GM21576 (cell line): ENCODE results near the gene EEF1G.
A peak's percentile ranks its signal among the peaks of the same experiment; 100 is the strongest.
"Not testable (repeated sequence)": the region's sequence is repeated elsewhere in the genome, so short reads cannot be mapped to it uniquely, and the experiment has no call there.

Experiments
- ATAC-seq: cut with Tn5 transposase; IDR thresholded peaks from one replicate; pipeline ENCODE4 v1.9.1; 2021; ENCODE audit warnings: mild to moderate bottlenecking, moderate library complexity; ENCODE audit not compliant: unreplicated experiment

The EEF1G gene, protein sequence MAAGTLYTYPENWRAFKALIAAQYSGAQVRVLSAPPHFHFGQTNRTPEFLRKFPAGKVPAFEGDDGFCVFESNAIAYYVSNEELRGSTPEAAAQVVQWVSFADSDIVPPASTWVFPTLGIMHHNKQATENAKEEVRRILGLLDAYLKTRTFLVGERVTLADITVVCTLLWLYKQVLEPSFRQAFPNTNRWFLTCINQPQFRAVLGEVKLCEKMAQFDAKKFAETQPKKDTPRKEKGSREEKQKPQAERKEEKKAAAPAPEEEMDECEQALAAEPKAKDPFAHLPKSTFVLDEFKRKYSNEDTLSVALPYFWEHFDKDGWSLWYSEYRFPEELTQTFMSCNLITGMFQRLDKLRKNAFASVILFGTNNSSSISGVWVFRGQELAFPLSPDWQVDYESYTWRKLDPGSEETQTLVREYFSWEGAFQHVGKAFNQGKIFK

DNA sequence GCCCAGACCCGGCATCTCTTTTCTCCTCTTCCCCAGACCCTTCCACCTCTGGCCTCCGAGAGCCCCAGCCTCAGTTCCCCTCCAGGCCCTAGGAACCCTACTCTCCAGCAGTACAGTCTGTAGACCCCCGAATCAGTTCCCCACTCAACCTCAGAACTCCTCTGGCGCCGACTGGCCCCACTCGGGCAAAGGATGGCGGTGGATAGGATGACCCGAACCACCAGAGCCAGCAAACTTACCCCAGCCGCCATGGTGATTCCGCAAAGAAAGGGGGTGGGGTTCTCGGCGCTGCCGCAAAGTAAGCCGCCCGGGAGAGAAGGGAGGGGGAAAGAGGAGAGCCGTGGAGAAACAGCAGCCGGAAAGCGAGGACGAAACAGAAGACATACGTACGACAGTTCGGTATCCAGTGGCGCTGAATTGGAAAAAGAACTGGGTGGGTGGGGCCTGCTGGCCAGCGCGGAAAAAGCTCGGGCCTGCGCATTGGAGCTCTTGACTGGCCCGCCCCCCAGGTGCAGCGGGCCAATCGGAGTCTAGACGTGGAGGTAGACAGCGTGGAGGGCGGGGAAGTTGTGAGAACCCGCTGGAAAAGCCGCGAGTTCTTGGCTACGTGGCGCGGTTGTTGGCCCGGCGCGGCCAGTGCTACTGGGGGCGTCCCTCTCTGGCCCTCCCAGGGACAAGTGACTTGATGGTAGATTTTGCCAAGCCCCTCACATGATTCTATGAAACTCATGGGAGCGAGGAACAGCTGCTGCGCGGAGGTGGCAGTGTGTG is at the start of gene EEF1G:
EEF1G (minus strand) TSS at position 300 of the 771 bp plus-strand sequence; CDS start at position 251, 49 bp downstream.
- ATAC-seq: peak; percentile 83

DNA sequence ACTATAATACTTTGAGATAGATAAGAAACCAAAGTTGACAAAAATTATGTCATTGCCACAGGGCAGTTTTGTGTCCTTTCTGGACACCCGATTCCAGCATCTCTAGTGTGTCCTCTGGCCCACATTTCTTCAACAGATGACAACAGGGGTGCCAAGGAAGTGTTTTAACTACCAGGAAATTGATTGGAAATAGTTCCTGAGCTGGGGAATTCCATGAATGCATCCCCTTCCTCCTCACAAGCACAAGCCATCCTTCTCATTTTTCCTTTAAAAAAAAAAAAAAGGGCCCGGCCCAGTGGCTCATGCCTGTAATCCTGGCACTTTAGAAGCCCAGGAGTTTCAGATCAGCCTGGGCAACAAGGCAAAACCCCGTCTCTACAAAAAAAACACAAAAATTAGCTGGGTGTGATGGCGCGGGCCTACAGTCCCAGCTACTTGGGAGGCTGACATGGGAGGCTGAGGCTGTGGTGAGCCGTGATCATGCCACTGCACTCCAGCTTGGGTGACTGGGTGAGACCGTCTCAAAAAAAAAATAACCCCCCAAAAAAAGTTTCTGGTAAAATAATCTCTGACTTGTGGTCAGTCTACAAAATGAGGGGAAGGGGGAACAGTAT is 48.9 kb upstream of the EEF1G start:
- no peak for ATAC-seq

DNA sequence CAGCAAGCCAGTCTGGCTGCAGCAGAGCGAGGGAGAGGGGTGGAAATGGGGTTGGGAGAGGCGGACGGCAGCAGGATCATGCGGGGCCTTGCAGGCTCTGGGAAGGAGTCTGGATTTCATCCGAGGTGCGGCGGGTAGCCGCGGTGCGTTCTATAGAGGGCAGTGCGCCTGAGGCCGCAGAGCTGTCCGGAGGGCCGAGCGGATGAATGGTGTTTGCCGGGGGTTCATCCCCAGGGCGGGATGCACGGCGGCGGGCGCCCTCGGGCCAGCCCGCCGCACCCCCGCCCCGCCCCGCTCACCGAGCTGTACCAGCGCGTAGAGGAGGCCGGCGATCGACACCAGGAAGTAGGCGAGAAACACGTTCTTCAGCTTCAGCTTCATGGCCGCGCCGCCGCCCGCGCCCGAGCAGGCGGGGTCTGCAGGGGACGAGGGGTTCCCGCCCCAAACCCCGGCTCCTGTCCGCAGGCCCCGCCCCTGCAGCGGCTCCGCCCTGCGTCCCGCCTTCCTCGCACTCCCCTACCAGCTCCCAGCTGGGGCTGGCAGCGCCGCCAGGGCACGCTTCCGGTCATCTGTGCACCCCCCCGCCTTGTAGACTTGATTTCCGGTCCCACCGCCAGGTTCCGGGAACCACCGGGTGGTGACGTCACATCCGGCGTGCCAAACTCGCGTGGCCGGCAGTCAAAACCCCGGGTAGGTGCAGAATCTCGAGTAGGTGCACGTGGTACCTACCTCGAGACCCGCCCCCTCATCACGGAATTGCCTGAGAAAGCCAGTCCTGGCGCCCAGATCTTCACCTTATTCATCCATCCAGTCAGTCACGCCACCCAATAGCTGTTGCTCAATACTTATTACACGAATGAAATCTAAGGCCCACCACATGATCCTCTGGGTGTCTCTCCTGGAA is 48.1 kb upstream of the EEF1G start, which contains the start of gene B3GAT3:
B3GAT3 (minus strand) TSS at position 420 of the 904 bp plus-strand sequence; CDS start at position 381, 39 bp downstream.
- peak; percentile 93 for ATAC-seq

DNA sequence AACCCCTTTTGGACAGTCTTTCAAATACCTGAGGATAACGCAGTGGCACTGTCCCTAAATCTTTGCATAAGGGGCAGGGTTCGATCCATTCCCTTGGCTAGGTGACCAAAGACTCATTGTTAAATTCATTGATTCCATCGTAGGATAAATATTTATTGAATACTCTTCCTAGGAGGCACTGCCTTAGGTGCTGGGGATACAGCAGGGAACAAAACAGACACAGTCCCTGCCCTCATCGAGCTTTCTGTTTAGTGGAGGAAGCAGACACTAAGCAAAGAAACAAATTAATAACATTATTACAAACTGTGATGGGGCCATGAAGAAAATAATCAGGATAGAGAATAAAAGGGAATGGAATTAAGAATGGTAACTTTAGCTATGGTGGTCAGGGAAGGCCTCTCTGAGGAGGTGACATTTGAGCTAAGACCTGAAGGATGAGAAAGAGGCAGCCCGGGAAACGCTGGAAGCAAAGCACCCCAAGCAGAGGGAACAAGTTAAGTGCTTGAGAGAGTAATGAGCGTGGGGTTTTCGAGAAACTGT is 47.4 kb upstream of the EEF1G start:
- ATAC-seq: no peak

DNA sequence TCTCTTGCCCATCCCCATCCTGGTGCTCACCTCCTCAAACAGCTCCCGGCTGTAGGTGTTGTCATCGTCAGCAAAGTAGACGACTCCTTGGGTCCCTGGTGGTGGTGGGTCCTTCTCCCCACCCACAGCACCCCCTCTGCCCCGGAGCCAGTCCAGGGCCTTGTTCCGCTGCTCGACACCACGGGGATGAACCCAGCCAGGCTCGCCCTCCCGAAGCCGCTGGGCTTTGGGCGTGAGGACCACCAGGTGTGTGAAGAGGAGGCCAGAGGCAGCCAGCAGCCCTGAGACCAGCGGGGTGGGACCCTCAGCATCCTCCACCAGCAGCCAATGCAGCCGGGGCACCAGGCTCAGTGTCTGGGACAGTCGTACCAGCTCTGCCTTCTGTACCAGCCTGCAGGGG is 43.3 kb upstream of the EEF1G start:
- not testable (repeated sequence) for ATAC-seq

DNA sequence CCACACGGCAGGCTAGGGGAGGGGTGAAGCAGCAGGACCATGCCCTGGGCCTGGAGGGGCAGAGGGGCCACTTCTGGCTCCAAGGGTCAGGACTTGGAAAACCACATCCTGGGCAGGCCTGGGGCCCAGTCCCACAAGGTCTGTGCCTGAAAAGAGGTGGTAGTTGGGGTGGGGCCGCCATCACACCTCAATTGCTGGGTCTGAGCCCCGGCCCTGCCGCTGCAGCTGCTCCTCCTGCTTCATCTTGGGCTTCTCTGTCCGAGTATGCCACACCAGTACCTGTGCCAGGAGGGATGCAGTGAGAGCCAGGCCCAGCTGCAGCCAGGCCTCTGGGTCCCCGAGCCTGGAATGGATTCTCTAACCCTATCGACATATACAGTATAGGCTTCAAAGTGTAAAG is 41.8 kb upstream of the EEF1G start:
- ATAC-seq: no peak

DNA sequence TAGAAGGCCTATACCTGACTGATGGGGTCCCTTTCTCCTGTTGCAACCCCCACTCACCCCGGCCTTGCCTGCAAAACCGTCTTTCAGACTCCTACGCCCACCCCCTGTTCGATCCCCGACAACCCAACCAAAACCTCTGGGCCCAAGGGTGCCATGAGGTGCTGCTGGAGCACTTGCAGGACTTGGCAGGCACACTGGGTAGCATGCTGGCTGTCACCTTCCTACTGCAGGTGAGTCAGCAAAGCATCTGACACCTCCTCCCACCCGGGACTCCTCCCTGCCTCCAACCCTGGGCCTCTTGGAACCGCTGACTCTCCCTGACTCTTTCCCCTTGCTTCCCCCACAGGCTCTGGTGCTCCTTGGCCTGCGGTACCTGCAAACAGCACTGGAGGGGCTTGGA is 40.6 kb upstream of the EEF1G start:
- ATAC-seq: no peak

DNA sequence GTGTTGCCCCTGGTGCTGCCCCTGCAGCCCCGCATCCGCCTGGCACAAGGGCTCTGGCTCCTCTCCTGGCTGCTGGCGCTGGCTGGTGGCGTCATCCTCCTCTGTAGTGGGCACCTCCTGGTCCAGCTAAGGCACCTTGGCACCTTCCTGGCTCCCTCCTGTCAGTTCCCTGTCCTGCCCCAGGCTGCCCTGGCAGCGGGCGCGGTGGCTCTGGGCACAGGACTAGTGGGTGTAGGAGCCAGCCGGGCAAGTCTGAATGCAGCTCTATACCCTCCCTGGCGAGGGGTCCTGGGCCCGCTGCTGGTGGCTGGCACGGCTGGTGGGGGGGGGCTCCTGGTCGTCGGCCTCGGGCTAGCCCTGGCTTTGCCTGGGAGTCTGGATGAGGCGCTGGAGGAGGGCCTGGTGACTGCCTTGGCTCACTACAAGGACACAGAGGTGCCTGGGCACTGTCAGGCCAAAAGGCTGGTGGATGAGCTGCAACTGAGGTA is 39.6 kb upstream of the EEF1G start:
- ATAC-seq: no peak

DNA sequence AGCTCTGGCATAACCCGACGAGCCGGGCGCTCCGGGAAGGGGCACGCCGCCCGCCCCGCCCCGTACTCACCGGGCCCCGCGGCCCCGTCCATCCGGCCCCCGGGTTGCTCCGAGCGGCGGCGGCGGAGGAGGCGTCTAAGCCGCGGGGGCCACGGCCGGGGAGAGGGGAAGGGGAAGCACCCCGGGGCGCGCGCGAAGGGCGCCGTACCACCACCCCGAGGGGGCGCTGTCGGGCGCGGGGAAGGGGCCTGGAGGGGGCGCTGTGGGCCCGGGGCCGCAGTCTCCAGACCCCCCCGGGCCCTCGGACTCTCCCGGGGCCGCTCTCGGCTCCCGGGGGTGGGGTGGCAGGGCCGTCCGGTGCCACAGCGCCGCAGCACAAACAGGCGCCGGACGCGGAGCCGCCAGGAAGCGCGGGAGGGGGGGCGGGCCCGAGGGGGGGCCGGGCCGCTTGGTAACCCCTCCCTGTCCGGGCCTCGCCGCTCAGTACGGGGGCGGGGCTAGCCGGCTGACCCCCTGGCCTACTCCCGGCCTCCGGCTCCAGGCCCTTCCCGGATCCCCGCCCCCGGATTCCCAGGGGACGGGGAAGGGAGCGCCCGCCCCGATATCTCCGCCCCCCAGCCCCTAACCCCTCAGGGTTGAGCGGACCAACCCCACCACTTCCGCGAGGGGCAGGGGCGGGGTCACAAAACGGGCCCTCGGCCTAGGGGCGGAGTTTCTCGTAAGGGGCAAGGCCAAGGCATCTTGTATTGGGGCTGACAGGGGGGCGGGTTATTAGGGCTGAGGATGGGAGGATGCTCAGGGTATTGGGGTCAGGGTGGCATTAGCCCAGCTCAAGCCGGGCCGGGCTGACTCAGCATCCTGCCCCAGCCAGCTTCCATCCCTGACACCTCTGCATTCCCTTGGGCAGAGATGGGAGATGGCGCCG is 38.9 kb upstream of the EEF1G start, which contains the start of the genes EML3 and ROM1:
EML3 (minus strand) TSS at position 410 of the 925 bp plus-strand sequence; CDS start at position 92, 318 bp downstream.
ROM1 (plus strand) TSS at position 892 of the 925 bp plus-strand sequence; CDS start at position 917, 25 bp downstream.
- peak; percentile 57 for ATAC-seq

DNA sequence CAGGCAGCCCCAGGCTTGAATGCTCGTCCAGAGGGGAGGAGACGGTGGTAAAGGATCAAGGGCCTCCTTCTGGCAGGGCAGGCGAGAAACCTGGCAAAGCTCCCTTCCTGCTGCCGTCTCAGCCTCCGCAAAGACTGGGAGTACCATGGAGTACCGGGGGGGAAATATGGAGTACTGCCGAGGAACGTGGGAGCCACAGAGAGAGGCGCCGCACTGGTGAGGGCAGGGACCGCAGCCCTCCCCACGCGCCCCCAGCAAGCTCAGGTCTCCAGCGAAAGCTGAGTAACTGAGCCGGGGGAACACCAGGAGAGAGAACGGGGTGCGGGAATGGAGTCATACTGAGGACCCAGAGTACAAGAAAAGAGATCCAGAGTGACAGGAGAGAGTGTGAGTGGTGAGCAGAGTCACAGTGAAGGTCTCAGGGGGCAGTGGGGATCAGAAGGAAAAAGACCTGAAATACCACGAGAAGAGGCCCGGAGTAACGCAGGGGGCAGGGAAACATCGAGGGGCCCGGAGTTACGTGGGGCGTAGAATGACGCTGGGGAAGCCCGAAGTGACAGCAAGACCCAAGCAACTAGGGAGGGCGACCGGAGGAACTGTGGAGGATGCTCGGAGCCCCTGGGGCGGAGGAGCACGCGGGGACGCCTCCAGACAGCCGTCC is 38.1 kb upstream of the EEF1G start:
- ATAC-seq: peak; percentile 10

DNA sequence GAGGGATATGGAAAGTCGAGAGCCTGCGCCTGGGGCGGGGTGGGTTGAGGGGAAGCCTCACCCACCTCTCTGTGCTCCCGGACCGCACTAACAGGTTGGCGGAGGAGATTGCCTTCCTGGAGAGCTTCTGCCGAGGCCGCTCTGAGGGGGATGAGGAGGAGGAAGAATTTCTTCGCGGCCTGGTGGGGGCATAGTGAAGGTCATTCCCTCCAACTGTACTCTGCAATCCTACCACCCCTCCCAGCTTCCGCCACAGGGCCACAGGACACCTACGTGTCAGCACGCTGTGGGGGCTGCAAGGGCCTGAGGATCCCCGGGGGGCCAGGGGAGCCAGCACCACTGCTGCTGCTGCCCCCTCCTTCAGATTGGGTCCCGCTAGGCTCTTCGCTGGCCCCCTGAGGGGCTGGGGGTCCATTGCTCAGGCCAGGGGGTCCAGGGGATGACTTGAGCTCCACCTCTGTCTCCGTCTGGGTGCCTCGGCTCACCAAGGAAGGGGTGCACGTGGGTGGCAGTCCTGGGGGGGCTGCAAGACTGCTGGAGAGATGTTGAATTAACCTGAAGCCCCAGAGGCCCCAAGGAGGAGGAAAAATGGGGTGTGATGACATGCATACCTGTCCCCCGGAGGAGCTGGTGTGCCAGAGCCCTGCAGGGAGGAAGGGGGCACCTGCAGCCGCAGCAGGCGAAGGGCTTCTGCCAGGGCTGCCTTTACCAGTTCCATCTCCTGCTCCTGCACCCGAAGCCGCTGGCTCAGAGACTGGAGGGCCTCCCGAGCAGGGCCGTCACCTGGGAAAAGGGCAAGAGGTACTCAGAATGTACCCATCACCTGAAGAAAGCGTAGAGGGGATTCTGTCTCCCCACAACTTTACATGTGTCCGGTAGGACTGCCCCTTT is 37.4 kb upstream of the EEF1G start:
- no peak for ATAC-seq

DNA sequence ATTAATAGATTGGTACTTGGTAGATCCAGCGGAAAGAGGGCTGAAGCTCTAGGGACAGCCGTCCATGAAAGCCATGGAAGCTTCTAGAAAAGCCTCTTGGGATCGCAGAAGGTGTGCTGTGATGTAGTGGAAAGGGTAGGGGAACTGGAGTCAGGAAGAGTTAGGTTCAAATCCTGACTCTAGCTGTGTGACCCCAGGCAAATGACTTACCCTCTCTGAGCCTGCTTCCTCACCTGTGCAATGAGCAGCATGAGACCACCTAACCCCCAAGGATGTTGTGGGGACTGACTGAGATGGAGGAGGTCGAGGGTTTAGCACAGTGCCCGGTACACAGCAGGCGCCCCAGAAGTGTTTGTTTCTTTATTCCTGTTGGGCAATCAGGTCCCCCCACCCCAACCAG is 36.7 kb upstream of the EEF1G start:
- no peak for ATAC-seq

DNA sequence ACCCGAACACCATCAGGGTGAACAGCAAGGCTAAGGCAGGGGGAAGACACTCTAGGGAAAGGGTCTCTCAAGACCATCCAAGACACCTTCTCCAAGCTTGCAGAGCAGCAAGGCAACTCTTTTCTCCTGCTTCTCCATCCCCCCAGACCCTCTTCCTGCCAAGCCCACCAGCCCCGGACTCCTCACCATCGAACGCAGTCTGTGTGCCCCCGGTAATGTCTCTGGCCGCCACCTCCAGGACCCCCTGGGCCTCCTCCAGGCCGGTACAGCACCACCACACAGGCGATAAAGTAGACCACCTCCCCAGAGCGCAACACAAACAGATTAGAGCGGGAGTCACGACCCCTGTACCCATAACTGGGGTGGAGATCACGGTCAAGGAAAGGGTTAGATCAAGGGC is 35.1 kb upstream of the EEF1G start:
- ATAC-seq: no peak

DNA sequence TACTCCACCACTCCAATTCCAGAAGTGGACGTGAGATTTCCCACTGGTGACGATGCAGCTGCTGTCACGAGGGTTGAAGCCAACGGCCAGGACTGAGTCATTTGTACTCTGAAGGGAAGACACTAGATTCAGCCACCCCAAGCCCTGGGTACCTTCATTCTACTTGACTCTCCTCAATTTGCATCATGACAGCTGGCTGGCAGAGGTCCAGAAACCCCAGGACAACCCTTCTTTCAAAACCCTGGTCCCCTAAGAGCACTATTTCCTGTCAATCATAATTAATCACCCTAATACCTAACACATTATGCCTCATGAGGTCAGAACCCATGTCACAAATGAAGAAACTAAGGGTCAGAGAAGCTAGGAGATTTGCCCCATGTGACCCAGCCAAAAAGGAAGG is 34.0 kb upstream of the EEF1G start:
- ATAC-seq: no peak

DNA sequence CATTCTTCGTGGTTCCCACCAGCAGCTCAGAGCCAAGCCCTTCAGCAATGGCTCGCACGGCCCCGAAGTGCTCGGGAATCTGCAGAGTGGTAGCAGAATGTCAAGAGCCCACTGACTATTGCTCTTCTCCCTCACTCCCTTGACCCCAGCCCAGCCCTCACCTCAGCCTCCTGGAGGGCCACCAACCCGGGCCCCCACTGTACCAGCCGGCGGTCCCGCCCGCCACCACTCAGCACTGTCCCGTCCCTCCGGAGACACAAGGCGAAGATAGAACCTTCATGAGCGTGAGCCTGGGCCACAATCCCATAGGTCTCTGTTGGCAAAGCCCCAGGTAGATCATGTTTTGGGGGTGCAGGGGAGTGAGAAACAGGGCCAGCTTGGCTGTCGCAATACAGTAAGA is 32.2 kb upstream of the EEF1G start:
- ATAC-seq: no peak

DNA sequence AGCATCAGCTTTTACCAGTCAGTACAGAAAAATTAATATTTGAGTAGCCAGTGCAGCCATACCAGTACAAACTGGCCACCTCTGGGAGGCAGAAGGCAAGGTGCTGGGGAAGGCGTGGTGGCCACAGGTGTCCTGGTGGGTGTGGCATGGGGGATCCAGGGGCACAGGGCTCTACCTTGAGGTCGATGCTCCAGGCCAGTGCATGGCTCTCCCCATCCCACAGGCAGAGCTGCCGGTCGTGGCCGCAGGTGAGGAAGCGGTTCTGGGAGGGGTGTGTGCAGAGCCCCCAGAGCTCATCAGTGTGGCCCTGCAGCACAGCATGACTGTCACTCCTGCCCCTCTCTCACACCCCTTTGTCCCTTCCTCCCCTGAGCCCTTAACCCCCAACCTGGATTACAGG is 31.8 kb upstream of the EEF1G start:
- ATAC-seq: no peak

DNA sequence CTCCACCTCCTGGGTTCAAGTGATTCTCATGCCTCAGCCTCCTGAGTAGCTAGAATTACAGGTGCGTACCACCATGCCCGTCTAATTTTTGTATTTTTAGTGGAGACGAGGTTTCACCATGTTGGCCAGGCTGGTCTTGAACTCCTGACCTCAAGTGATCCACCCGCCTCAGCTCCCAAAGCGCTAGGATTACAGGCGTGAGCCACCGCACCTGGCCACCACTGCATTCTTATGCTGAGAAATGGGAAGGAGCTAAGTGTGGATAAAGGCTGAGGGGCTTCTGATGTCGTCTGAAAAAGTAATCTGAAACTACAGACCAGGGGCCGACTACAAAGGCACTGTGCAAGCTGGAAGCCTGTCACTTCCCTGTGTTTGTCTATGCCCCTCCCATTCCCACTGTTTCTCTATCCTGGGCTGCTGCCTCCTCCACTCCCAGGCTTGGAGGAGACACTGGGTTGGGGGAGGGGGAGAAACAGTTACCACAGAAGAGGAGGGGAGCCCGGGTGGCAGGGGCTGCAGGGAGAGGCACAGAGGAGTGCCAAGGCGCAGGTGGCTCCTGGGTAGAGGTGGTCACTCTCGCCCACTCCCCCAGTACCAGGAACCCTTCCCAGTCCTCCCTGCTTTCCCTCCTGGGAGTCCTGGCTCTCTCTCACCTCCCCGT is 30.9 kb upstream of the EEF1G start:
- no peak for ATAC-seq
